H9 (cell line): Measurements from ENCODE around the gene CFAP157. TPM values are rescaled to one million over a fixed set of nuclear protein-coding genes. Genes with fewer than 3 reads are reported as not detected.

ENCODE experiments used
- DNase-seq: peaks from one replicate; pipeline ENCODE4 v3.0.0-alpha.2; 2017
- H2AFZ ChIP-seq: one replicate; pipeline ENCODE4 v1.6.1; 2013; ENCODE audit warnings: mild to moderate bottlenecking, low read length, control low read depth, moderate library complexity
- H2AK5ac ChIP-seq: 2 replicates; pipeline ENCODE4 v1.6.1; 2013; ENCODE audit warnings: low read length, control low read depth, mixed read lengths; ENCODE audit not compliant: insufficient read length
- H2BK120ac ChIP-seq: one replicate; pipeline ENCODE4 v1.6.1; 2013; ENCODE audit warnings: low read depth, mild to moderate bottlenecking, low read length, control low read depth, inconsistent platforms; ENCODE audit not compliant: poor library complexity, severe bottlenecking
- H2BK12ac ChIP-seq: 2 replicates; pipeline ENCODE4 v1.6.1; 2013; ENCODE audit warnings: low read length, control low read depth, mixed read lengths, low read depth; ENCODE audit not compliant: insufficient read length
- H2BK15ac ChIP-seq: 2 replicates; pipeline ENCODE4 v1.6.1; 2013; ENCODE audit warnings: low read depth, low read length, control low read depth
- H2BK20ac ChIP-seq: one replicate; pipeline ENCODE4 v1.6.1; 2013; ENCODE audit warnings: low read depth, mild to moderate bottlenecking, low read length, control low read depth, inconsistent platforms; ENCODE audit not compliant: poor library complexity, severe bottlenecking
- H2BK5ac ChIP-seq: 2 replicates; pipeline ENCODE4 v1.6.1; 2013; ENCODE audit warnings: low read length, control low read depth, mixed read lengths; ENCODE audit not compliant: insufficient read length
- H3K14ac ChIP-seq: 2 replicates; pipeline ENCODE4 v1.6.1; 2013; ENCODE audit warnings: low read length, control low read depth; ENCODE audit not compliant: insufficient read depth
- H3K18ac ChIP-seq: 2 replicates; pipeline ENCODE4 v1.6.1; 2013; ENCODE audit warnings: low read depth, mild to moderate bottlenecking, mixed read lengths, low read length, control low read depth; ENCODE audit not compliant: insufficient read length
- H3K23ac ChIP-seq: 2 replicates; pipeline ENCODE4 v1.6.1; 2013; ENCODE audit warnings: low read length, control low read depth, mixed read lengths, low read depth; ENCODE audit not compliant: insufficient read length
- H3K23me2 ChIP-seq: 2 replicates; pipeline ENCODE4 v1.6.1; 2013; ENCODE audit warnings: low read depth, mild to moderate bottlenecking, mixed read lengths, low read length, control low read depth; ENCODE audit not compliant: insufficient read length, poor library complexity, severe bottlenecking
- H3K27ac ChIP-seq: 2 replicates; pipeline ENCODE4 v1.5.1; 2013; ENCODE audit warnings: low read length, control low read depth, mixed read lengths, low read depth; ENCODE audit not compliant: insufficient read length
- H3K27me3 ChIP-seq: 2 replicates; pipeline ENCODE4 v1.6.1; 2013; ENCODE audit warnings: low read length, control low read depth, inconsistent platforms; ENCODE audit not compliant: insufficient read depth
- H3K4ac ChIP-seq: 2 replicates; pipeline ENCODE4 v1.6.1; 2013; ENCODE audit warnings: low read depth, mild to moderate bottlenecking, control low read depth, inconsistent platforms, low read length, moderate library complexity
- H3K4me1 ChIP-seq: 2 replicates; pipeline ENCODE4 v1.6.1; 2013; ENCODE audit warnings: low read length, control low read depth, inconsistent platforms; ENCODE audit not compliant: insufficient read depth
- H3K4me2 ChIP-seq: 2 replicates; pipeline ENCODE4 v1.6.1; 2013; ENCODE audit warnings: low read length, control low read depth, mixed read lengths; ENCODE audit not compliant: insufficient read length, insufficient read depth
- H3K56ac ChIP-seq: 2 replicates; pipeline ENCODE4 v1.6.1; 2013; ENCODE audit warnings: low read depth, mild to moderate bottlenecking, mixed read lengths, low read length, control low read depth; ENCODE audit not compliant: insufficient read length
- H3K79me1 ChIP-seq: 2 replicates; pipeline ENCODE4 v1.6.1; 2013; ENCODE audit warnings: low read depth, mild to moderate bottlenecking, moderate library complexity, low read length, control low read depth, inconsistent platforms; ENCODE audit not compliant: insufficient read depth, poor library complexity, severe bottlenecking
- H3K79me2 ChIP-seq: 2 replicates; pipeline ENCODE4 v1.6.1; 2013; ENCODE audit warnings: low read length, control low read depth, inconsistent platforms; ENCODE audit not compliant: insufficient read depth
- H3K9ac ChIP-seq: 2 replicates; pipeline ENCODE4 v1.6.1; 2013; ENCODE audit warnings: low read length, control low read depth, mixed read lengths; ENCODE audit not compliant: insufficient read length; ENCODE audit errors: extremely low read depth
- H3K9me3 ChIP-seq: one replicate; pipeline ENCODE4 v1.6.1; 2013; ENCODE audit warnings: low read depth, low read length, inconsistent platforms; ENCODE audit not compliant: control insufficient read depth
- H3T11ph ChIP-seq: one replicate; pipeline ENCODE4 v1.6.1; 2013; ENCODE audit warnings: mild to moderate bottlenecking, low read length, control low read depth, inconsistent platforms
- H4K20me1 ChIP-seq: one replicate; pipeline ENCODE4 v1.6.1; 2013; ENCODE audit not compliant: control insufficient read depth, insufficient read length, insufficient read depth
- H4K5ac ChIP-seq: 2 replicates; pipeline ENCODE4 v1.6.1; 2013; ENCODE audit warnings: low read depth, mild to moderate bottlenecking, mixed read lengths, low read length, control low read depth; ENCODE audit not compliant: insufficient read length
- H4K8ac ChIP-seq: replicated peaks from 2 replicates; pipeline ENCODE4 v1.6.1; 2013; ENCODE audit warnings: low read length, control low read depth, mixed read lengths, low read depth; ENCODE audit not compliant: insufficient read length
- H4K91ac ChIP-seq: 2 replicates; pipeline ENCODE4 v1.6.1; 2013; ENCODE audit warnings: low read depth, mild to moderate bottlenecking, moderate library complexity, mixed read lengths, low read length, control low read depth; ENCODE audit not compliant: insufficient read length
- H3K27ac Mint-ChIP-seq, 3 experiments: 2 replicates in 2 of 3; 3 replicates in 1 of 3; pipeline ENCODE4 v1.8.0; 2020 to 2021; ENCODE audit warnings: mixed read lengths in 3 of 3, mild to moderate bottlenecking in 1 of 3, moderate library complexity in 1 of 3
- H3K27me3 Mint-ChIP-seq: 2 replicates; pipeline ENCODE4 v1.8.0; 2021; ENCODE audit warnings: low read depth, mild to moderate bottlenecking, moderate library complexity, mixed read lengths
- H3K36me3 Mint-ChIP-seq, 3 experiments: 2 replicates in 2 of 3; 3 replicates in 1 of 3; pipeline ENCODE4 v1.8.0; 2020 to 2021; ENCODE audit warnings: low read depth in 3 of 3, mixed read lengths in 3 of 3; ENCODE audit not compliant: insufficient read depth in 1 of 3
- H3K4me1 Mint-ChIP-seq, 2 experiments: 2 replicates each; pipeline ENCODE4 v1.8.0; 2020; ENCODE audit warnings: mixed read lengths in 2 of 2
- H3K4me3 Mint-ChIP-seq, 2 experiments: 2 replicates in 1 of 2; 3 replicates in 1 of 2; pipeline ENCODE4 v1.8.0; 2020 to 2021; ENCODE audit warnings: mild to moderate bottlenecking in 2 of 2, mixed read lengths in 2 of 2, moderate library complexity in 1 of 2
- H3K9me3 Mint-ChIP-seq, 2 experiments: 2 replicates in 1 of 2; 3 replicates in 1 of 2; pipeline ENCODE4 v1.8.0; 2020; ENCODE audit warnings: mild to moderate bottlenecking in 2 of 2, mixed read lengths in 2 of 2, moderate library complexity in 1 of 2
- WGBS: extraction: QIAGEN DNeasy Blood & Tissue Kit; methylation state at CpG from one replicate; pipeline ENCODE4 v1.1.7; 2013; ENCODE audit warnings: missing lambda C conversion rate, low lambda C conversion rate, mixed read lengths; ENCODE audit not compliant: insufficient read length; ENCODE audit errors: extremely low coverage; 5-methylcytosine and 5-hydroxymethylcytosine counted together
- total RNA-seq: library from RNA; stranded (reverse); gene quantifications from 2 replicates; pipeline ENCODE4 v1.2.1, GENCODE V29; 2021
- TF ChIP-seq, protein P1 (sequence below): fragments of 200-600 bp; sonication (generic); conservative IDR thresholded peaks from 3 replicates; pipeline ENCODE4 v1.8.0; 2021; ENCODE audit warnings: antibody characterized with exemption, mild to moderate bottlenecking

The CFAP157 gene
- total RNA-seq, 1 experiment from 2014 or later = 0.22 TPM

DNA sequence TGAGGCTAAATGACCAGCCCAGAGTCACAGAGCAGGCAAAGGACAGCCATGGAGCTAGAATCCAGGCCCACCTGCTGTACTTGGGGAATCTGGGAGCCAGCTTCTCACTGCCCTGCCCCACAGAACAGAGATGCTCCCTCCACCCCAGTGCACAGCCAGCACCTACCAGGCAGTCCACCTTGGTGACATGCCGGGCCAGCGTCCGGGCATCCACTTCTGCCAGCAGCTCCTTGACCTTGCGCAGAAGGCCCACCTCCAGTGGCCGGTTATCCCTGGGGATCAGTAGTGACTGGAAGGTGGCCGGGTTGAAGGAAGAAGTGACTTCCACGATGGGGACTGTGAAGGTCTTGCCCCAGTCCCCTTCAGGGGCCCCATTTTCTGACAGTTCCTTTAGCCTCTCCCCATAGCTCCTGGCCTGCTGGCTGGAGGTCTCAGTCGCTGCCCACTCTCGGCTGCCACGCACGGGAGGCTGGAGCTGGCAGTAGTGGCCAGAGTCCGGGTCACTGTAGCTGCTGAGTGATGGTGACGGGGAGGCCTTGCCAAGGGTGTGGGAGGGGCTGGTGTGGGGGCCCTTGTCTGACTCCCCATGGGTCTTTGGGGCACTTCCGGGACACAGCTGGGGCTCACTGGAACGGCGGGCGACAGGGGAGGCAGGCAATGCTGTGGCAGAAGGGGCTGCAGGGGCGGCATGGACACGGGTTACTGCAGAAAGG is 37.8 kb downstream of the CFAP157 start:
- no peak overlapping the region for H2BK5ac ChIP-seq
- TF ChIP-seq, protein P1, sequence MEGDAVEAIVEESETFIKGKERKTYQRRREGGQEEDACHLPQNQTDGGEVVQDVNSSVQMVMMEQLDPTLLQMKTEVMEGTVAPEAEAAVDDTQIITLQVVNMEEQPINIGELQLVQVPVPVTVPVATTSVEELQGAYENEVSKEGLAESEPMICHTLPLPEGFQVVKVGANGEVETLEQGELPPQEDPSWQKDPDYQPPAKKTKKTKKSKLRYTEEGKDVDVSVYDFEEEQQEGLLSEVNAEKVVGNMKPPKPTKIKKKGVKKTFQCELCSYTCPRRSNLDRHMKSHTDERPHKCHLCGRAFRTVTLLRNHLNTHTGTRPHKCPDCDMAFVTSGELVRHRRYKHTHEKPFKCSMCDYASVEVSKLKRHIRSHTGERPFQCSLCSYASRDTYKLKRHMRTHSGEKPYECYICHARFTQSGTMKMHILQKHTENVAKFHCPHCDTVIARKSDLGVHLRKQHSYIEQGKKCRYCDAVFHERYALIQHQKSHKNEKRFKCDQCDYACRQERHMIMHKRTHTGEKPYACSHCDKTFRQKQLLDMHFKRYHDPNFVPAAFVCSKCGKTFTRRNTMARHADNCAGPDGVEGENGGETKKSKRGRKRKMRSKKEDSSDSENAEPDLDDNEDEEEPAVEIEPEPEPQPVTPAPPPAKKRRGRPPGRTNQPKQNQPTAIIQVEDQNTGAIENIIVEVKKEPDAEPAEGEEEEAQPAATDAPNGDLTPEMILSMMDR = no peak
- H3K4me2 ChIP-seq = no peak overlapping the region
- no peak overlapping the region for H4K5ac ChIP-seq
- H3K4me1 Mint-ChIP-seq = peaks cover 4 to 17% of the 10 kb centered on the region in 2 experiments
- H3K4ac ChIP-seq = no peak overlapping the region
- H3K79me2 ChIP-seq = no peaks in the 10 kb centered on the region
- no peak overlapping the region for H3K27ac Mint-ChIP-seq
- no peak overlapping the region for H3T11ph ChIP-seq
- H3K36me3 Mint-ChIP-seq = peaks cover 0 to 6% (median 0%) of the 10 kb centered on the region in 3 experiments; a peak in 1 of 7 replicates
- no peaks in the 10 kb centered on the region for H3K4me1 ChIP-seq
- DNase-seq = no peak
- WGBS = no CpG with 5 or more reads among the region's 19 CpGs
- H3K9me3 Mint-ChIP-seq = no peaks in the 10 kb centered on the region
- no peaks in the 10 kb centered on the region for H3K79me1 ChIP-seq
- no peak overlapping the region for H2BK20ac ChIP-seq
- H3K9me3 ChIP-seq = no peaks in the 10 kb centered on the region
- no peak overlapping the region for H2AK5ac ChIP-seq
- no peak overlapping the region for H4K8ac ChIP-seq
- H4K91ac ChIP-seq = no peak overlapping the region
- H2AFZ ChIP-seq = no peak overlapping the region
- no peak overlapping the region for H2BK120ac ChIP-seq
- H3K23ac ChIP-seq = no peak overlapping the region
- H3K14ac ChIP-seq = no peak overlapping the region
- H3K56ac ChIP-seq = no peak overlapping the region
- no peak overlapping the region for H3K18ac ChIP-seq
- no peak overlapping the region for H3K27ac ChIP-seq
- no peak overlapping the region for H2BK12ac ChIP-seq
- H2BK15ac ChIP-seq = no peak overlapping the region
- no peaks in the 10 kb centered on the region for H3K27me3 ChIP-seq
- no peak overlapping the region for H3K4me3 Mint-ChIP-seq
- peaks cover 7% of the 10 kb centered on the region for H3K27me3 Mint-ChIP-seq
- H3K23me2 ChIP-seq = peaks cover 7% of the 10 kb centered on the region
- no peak overlapping the region for H3K9ac ChIP-seq
- H4K20me1 ChIP-seq = no peaks in the 10 kb centered on the region
